Body of pancreas (tissue), 4 donors: ENCODE results near the gene RAPGEF1. TPM values are rescaled to one million over a fixed set of nuclear protein-coding genes. Genes with fewer than 3 reads are reported as not detected.

Source experiments
- ATAC-seq: fragments of 150-250 bp; one replicate; pipeline ENCODE4 v1.9.1; 2016
- DNase-seq, 4 donors: peaks; one replicate each; pipeline ENCODE4 v3.0.0-alpha.2; 2019
- H3K27ac ChIP-seq, 4 donors: fragments of 200-600 bp; sonication (generic); 1 replicate in 3 of 4; 2 replicates in 1 of 4; pipeline versions ENCODE4 v1.5.1 to v1.6.1; 2016 to 2019; ENCODE audit warnings: mild to moderate bottlenecking in 1 of 4, mixed read lengths in 1 of 4, moderate library complexity in 1 of 4
- H3K27me3 ChIP-seq, 2 donors: fragments of 200-600 bp; sonication (generic); one replicate each; pipeline ENCODE4 v1.6.0; 2016; ENCODE audit warnings: mild to moderate bottlenecking in 1 of 2
- H3K36me3 ChIP-seq, 2 donors: fragments of 200-600 bp; sonication (generic); replicated peaks in 1 of 2; 2 replicates each; pipeline ENCODE4 v1.5.1; 2016; ENCODE audit warnings: low read depth in 2 of 2; ENCODE audit not compliant: insufficient read depth in 1 of 2
- H3K4me1 ChIP-seq: fragments of 200-600 bp; sonication (generic); one replicate; pipeline ENCODE4 v1.6.0; 2016
- H3K4me3 ChIP-seq, 2 donors: fragments of 200-600 bp; sonication (generic); 1 replicate in 1 of 2; 2 replicates in 1 of 2; pipeline ENCODE4 v1.5.1; 2016 to 2019
- H3K9me3 ChIP-seq, 3 donors: fragments of 200-600 bp; sonication (generic); 1 replicate in 2 of 3; 2 replicates in 1 of 3; pipeline ENCODE4 v1.5.1; 2016
- CTCF ChIP-seq, 7 experiments: fragments of 450-650 bp in 4 of 7; fragments of 200-600 bp in 3 of 7; sonication (generic) in 3 of 7; IDR thresholded peaks; one replicate each; pipeline ENCODE4 v1.5.1; 2016 to 2019; ENCODE audit warnings: antibody characterized with exemption in 7 of 7
- POLR2A ChIP-seq, 3 donors: fragments of 450-650 bp; IDR thresholded peaks; one replicate each; pipeline ENCODE4 v1.6.1; 2016; ENCODE audit warnings: antibody characterized with exemption in 3 of 3, mild to moderate bottlenecking in 2 of 3
- WGBS, 2 donors: methylation state at CpG; one replicate each; pipeline ENCODE4 v1.1.5; 2017; 5-methylcytosine and 5-hydroxymethylcytosine counted together
- intact Hi-C: fragments of 100-400 bp; cut with DNase I; formaldehyde crosslinking; loops from one replicate; pipeline ENCODE4 v1.15.1; 2023
- total RNA-seq, 2 donors: library from RNA; depleted of rRNA; stranded (reverse); fragments of >200 nt; gene quantifications; one replicate each; pipeline ENCODE4 v1.1.0, GENCODE V29; 2016

RAPGEF1 gene
- total RNA-seq, 2 donors from 2014 or later, result 30.1 to 70.5 TPM

DNA sequence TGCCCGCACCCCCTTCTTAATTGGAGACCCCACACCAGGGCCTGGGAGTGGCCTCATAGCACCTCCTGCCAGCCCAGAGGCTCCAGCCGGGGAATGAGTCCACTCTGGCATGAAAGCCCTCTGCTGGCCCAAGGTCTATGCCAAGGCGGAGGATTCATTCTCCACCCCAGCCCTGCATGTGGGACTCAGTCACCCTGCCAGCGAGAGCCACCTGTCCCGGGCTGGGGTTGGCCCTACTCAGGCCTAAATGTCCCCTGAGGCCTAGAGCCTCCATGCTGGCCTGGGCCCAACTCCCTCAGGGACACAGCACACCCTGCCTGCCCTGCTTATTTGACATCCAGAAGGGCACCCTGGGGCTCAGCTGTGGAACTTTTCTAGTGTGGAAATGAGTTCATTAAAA, 1.0 kb upstream of the RAPGEF1 start:
- H3K4me3 ChIP-seq, result no peak overlapping the region
- H3K9me3 ChIP-seq, result no peaks in the 10 kb centered on the region
- no peak for ATAC-seq
- peak in 3 of 4 donors; percentile 29 to 58 (median 46) for DNase-seq
- no peaks in the 10 kb centered on the region for H3K36me3 ChIP-seq
- H3K4me1 ChIP-seq, result peaks cover 50% of the 10 kb centered on the region
- 61 to 64% methylated on average over 4 to 5 of the region's 5 CpGs for WGBS, 2 donors
- H3K27ac ChIP-seq, result no peak overlapping the region
- H3K27me3 ChIP-seq, result no peaks in the 10 kb centered on the region
- TF ChIP-seq POLR2A (IDR thresholded peaks at IDR 0.05) (no peak), CTCF (IDR thresholded peaks at IDR 0.05) (no peak)
- intact Hi-C loops, result loop anchor here (5.0 kb wide), 1 partner anchor 149 kb away; no protein-coding TSS in a partner anchor

DNA sequence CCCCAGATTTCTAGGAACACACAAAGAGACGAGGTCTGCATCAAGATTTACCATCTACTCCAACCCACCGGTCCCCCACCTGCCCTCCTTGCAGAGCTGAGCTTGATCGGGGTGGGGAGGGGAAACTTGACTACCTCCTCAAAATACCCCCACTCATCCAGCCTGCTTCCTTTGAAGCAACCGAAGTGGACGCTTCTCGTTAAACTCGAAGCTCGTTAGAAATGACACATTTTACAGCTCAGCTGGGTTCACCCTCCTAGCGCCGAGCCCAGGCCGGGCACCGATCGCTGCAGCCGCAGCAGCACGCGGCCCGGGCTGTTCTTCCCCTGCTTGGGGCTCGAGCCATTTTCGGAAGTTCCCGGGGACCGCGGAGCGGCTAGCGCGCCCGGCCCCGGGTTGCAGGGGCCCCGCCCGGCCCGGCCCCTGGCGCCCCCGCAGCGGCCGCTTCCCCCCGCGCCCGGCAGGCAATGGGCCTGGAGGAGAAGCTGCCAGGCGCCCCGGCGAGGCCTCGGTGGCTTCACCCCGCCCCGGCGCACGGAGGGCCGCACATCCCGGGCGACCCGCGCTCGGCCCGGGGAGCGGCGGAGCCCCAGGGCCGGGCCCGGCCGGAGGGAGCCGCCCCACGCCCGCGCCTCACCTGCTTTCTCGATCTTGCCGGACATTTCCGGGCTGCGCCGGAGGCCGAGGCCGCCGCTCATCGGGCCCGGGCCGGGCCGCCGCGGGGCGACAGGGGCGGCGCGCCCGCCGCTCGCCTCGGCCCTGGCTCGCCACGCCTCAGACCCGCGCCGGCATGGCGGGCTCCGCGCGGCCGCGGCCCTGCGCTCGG, 530 bp downstream of the RAPGEF1 start:
- DNase-seq (peak; percentile 40 to 61 (median 49)), ATAC-seq (peak; percentile 54)
- 0 to 6% methylated on average over 2 to 48 of the region's 96 CpGs for WGBS, 2 donors
- peaks cover 57% of the 10 kb centered on the region for H3K4me1 ChIP-seq
- intact Hi-C loops, result loop anchor here (10.0 kb wide), 1 partner anchor 115 kb away; no protein-coding TSS in a partner anchor
- peak overlapping the region; percentile 78 to 86 (median 82) for H3K27ac ChIP-seq
- peak overlapping the region in 1 of 2 donors; percentile 16 for H3K4me3 ChIP-seq
- H3K9me3 ChIP-seq, result no peaks in the 10 kb centered on the region
- TF ChIP-seq CTCF (IDR thresholded peaks at IDR 0.05), result peak in 2 of 7 experiments; percentile 0 to 16
- TF ChIP-seq POLR2A (IDR thresholded peaks at IDR 0.05), result peak in 2 of 3 donors; percentile 23 to 24
- no peaks in the 10 kb centered on the region for H3K36me3 ChIP-seq
- H3K27me3 ChIP-seq, result no peaks in the 10 kb centered on the region

DNA sequence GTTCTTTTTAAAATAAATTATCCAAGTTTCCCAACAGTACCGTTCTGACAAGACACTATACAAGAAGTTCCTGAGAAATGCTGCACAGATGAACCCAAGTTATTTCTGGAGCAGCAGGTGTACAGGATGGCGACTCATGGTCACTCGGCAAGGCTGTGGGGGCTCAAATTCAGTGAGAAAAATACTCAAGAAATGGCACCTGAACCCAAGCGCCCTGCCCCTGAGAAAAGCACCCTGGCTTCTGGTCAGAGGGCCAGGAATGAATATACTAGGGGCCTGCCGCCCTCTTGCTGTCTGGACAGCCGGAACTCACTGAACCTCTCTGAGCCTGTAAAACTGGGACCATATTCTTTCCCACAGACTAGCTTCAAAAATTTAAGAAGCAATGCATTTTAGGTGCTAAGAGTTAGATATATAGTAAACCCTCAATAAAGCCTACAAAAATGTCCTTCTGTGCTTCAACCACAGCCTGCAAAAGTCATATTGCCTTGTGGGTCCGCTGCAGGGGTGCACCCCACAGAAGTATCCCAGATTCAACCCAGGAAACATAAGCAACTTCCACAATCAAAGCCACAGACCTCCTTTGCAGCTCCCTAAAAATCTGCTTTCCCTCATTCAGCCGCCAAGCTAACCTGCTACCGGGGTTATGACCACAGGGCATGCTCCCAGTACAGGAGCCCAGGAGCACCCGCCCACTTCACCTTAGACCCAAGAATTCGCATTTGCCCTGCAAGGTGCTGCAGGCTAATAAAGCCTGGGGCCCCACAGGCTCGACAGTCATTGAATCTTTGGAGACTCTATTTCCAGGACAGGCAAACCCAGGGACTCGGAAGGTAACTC, 1.4 kb downstream of the RAPGEF1 start:
- H3K9me3 ChIP-seq, result no peaks in the 10 kb centered on the region
- WGBS, 2 donors, result 49 to 83% methylated on average over 7 to 12 of the region's 13 CpGs
- peak in 2 of 3 donors; percentile 42 to 69 for TF ChIP-seq POLR2A (IDR thresholded peaks at IDR 0.05)
- TF ChIP-seq CTCF (IDR thresholded peaks at IDR 0.05), result peak in 1 of 7 experiments; percentile 16
- H3K27me3 ChIP-seq, result no peaks in the 10 kb centered on the region
- ATAC-seq (peak; percentile 31), DNase-seq (peak; percentile 52 to 73 (median 67))
- no peaks in the 10 kb centered on the region for H3K36me3 ChIP-seq
- intact Hi-C loops, result loop anchor here (10.0 kb wide), 1 partner anchor 114 kb away; no protein-coding TSS in a partner anchor
- peak overlapping the region in 3 of 4 donors; percentile 78 to 86 (median 82) for H3K27ac ChIP-seq
- H3K4me1 ChIP-seq, result peaks cover 57% of the 10 kb centered on the region
- peak overlapping the region in 1 of 2 donors; percentile 16 for H3K4me3 ChIP-seq

DNA sequence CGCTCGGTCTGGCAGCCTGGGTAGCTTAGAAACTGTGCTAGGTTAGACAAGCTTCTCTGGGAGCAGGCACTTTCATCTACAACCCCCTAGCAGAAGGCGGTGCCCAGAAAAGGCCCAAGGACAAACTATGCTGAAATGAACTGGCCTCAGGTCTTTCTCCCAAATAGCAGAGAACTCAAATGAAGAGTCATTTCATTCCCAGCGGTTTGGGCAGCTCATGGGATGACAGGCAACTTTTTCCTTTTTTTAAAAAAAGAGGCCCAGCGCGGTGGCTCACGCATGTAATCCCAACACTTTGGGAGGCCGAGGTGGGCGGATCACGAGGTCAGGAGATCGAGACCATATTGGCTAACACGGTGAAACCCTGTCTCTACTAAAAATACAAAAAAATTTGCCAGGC, 2.5 kb downstream of the RAPGEF1 start:
- ATAC-seq (no peak), DNase-seq (no peak)
- intact Hi-C loops, result loop anchor here (10.0 kb wide), 1 partner anchor 113 kb away; no protein-coding TSS in a partner anchor
- Histone ChIP-seq H3K27ac (peak overlapping the region in 1 of 4 donors; percentile 29), H3K4me1 (peaks cover 64% of the 10 kb centered on the region), H3K36me3 (no peaks in the 10 kb centered on the region), H3K4me3 (no peak overlapping the region), H3K9me3 (no peaks in the 10 kb centered on the region), H3K27me3 (no peaks in the 10 kb centered on the region)
- WGBS, 2 donors, result 93 to 94% methylated on average over 12 of the region's 12 CpGs
- no peak for TF ChIP-seq POLR2A (IDR thresholded peaks at IDR 0.05)
